ENCODE results near the gene HSPA12B.

HSPA12B gene

GRCh38 chr20:3696745-3697587 lies 35.5 kb upstream of the HSPA12B start:
- Mint-ChIP-seq H3K36me3 (ENCODE audit: insufficient read depth) (no peaks in the 10 kb centered on the region), H3K4me3 (no peak overlapping the region)
- no peak for DNase-seq (ENCODE audit: low spot score in 2 of 2)

GRCh38 chr20:3697588-3698305 lies 34.7 kb upstream of the HSPA12B start:
- Mint-ChIP-seq H3K4me3 (no peak overlapping the region), H3K9me3 (no peaks in the 10 kb centered on the region), H3K4me1 (no peaks in the 10 kb centered on the region), H3K27me3 (peaks cover 2% of the 10 kb centered on the region), H3K27ac (ENCODE audit: low read depth) (no peak overlapping the region), H3K36me3 (ENCODE audit: insufficient read depth) (no peaks in the 10 kb centered on the region)
- ATAC-seq (replicated peaks; ENCODE audit: extremely low read depth, poor library complexity, severe bottlenecking) (no peak), DNase-seq (ENCODE audit: low spot score in 2 of 2) (no peak)

More at GRCh38 chr20:3696745-3697587, 35.5 kb upstream of the HSPA12B start:
- H3K27ac Mint-ChIP-seq (ENCODE audit: low read depth) = no peak overlapping the region
- H3K27me3 Mint-ChIP-seq = no peaks in the 10 kb centered on the region
- no peaks in the 10 kb centered on the region for H3K4me1 Mint-ChIP-seq
- ATAC-seq (replicated peaks; ENCODE audit: extremely low read depth, poor library complexity, severe bottlenecking) = no peak
- H3K9me3 Mint-ChIP-seq = no peaks in the 10 kb centered on the region

- H3K4me1 Mint-ChIP-seq = no peaks in the 10 kb centered on the region
- H3K36me3 Mint-ChIP-seq (ENCODE audit: insufficient read depth) = no peaks in the 10 kb centered on the region
- peaks cover 10% of the 10 kb centered on the region for H3K27me3 Mint-ChIP-seq
- no peak overlapping the region for H3K27ac Mint-ChIP-seq (ENCODE audit: low read depth)
- no peak for DNase-seq (ENCODE audit: low spot score in 2 of 2)
- no peaks in the 10 kb centered on the region for H3K9me3 Mint-ChIP-seq
- no peak for ATAC-seq (replicated peaks; ENCODE audit: extremely low read depth, poor library complexity, severe bottlenecking)
- no peak overlapping the region for H3K4me3 Mint-ChIP-seq
Measured at GRCh38 chr20:3698591-3699001, 33.9 kb upstream of the HSPA12B start.

GRCh38 chr20:3699037-3699436 lies 33.4 kb upstream of the HSPA12B start:
- peaks cover 15% of the 10 kb centered on the region for H3K27me3 Mint-ChIP-seq
- H3K4me3 Mint-ChIP-seq = no peak overlapping the region
- H3K9me3 Mint-ChIP-seq = no peaks in the 10 kb centered on the region
- ATAC-seq (replicated peaks; ENCODE audit: extremely low read depth, poor library complexity, severe bottlenecking) (no peak), DNase-seq (ENCODE audit: low spot score in 2 of 2) (no peak)
- H3K36me3 Mint-ChIP-seq (ENCODE audit: insufficient read depth) = no peaks in the 10 kb centered on the region
- no peaks in the 10 kb centered on the region for H3K4me1 Mint-ChIP-seq
- H3K27ac Mint-ChIP-seq (ENCODE audit: low read depth) = no peak overlapping the region

- DNase-seq (ENCODE audit: low spot score in 2 of 2) (no peak), ATAC-seq (replicated peaks; ENCODE audit: extremely low read depth, poor library complexity, severe bottlenecking) (no peak)
- no peak overlapping the region for H3K27ac Mint-ChIP-seq (ENCODE audit: low read depth)
- peaks cover 28% of the 10 kb centered on the region for H3K27me3 Mint-ChIP-seq
- no peak overlapping the region for H3K4me3 Mint-ChIP-seq
- no peaks in the 10 kb centered on the region for H3K36me3 Mint-ChIP-seq (ENCODE audit: insufficient read depth)
- H3K4me1 Mint-ChIP-seq = no peaks in the 10 kb centered on the region
- no peaks in the 10 kb centered on the region for H3K9me3 Mint-ChIP-seq
Measured at GRCh38 chr20:3701061-3701998, 31.2 kb upstream of the HSPA12B start.

GRCh38 chr20:3702611-3703391 lies 29.7 kb upstream of the HSPA12B start:
- DNase-seq (ENCODE audit: low spot score in 2 of 2) = no peak
- no peaks in the 10 kb centered on the region for H3K9me3 Mint-ChIP-seq
- H3K4me3 Mint-ChIP-seq = no peak overlapping the region
- no peak for ATAC-seq (replicated peaks; ENCODE audit: extremely low read depth, poor library complexity, severe bottlenecking)
- H3K36me3 Mint-ChIP-seq (ENCODE audit: insufficient read depth) = no peaks in the 10 kb centered on the region
- no peak overlapping the region for H3K27ac Mint-ChIP-seq (ENCODE audit: low read depth)
- H3K27me3 Mint-ChIP-seq = peaks cover 28% of the 10 kb centered on the region
- no peaks in the 10 kb centered on the region for H3K4me1 Mint-ChIP-seq

GRCh38 chr20:3704087-3704486 lies 28.4 kb upstream of the HSPA12B start:
- no peak overlapping the region for H3K27ac Mint-ChIP-seq (ENCODE audit: low read depth)
- H3K4me3 Mint-ChIP-seq = no peak overlapping the region
- no peaks in the 10 kb centered on the region for H3K9me3 Mint-ChIP-seq
- no peaks in the 10 kb centered on the region for H3K36me3 Mint-ChIP-seq (ENCODE audit: insufficient read depth)
- DNase-seq (ENCODE audit: low spot score in 2 of 2) (no peak), ATAC-seq (replicated peaks; ENCODE audit: extremely low read depth, poor library complexity, severe bottlenecking) (no peak)
- H3K4me1 Mint-ChIP-seq = peaks cover 2% of the 10 kb centered on the region
- peaks cover 28% of the 10 kb centered on the region for H3K27me3 Mint-ChIP-seq

GRCh38 chr20:3705491-3705969 lies 27.0 kb upstream of the HSPA12B start:
- Mint-ChIP-seq H3K36me3 (ENCODE audit: insufficient read depth) (no peaks in the 10 kb centered on the region), H3K27me3 (peaks cover 28% of the 10 kb centered on the region), H3K4me3 (no peak overlapping the region), H3K27ac (ENCODE audit: low read depth) (no peak overlapping the region), H3K9me3 (no peaks in the 10 kb centered on the region), H3K4me1 (peaks cover 8% of the 10 kb centered on the region)
- DNase-seq (ENCODE audit: low spot score in 2 of 2) = no peak
- ATAC-seq (replicated peaks; ENCODE audit: extremely low read depth, poor library complexity, severe bottlenecking) = no peak

GRCh38 chr20:3705970-3706739 lies 26.3 kb upstream of the HSPA12B start:
- no peak for ATAC-seq (replicated peaks; ENCODE audit: extremely low read depth, poor library complexity, severe bottlenecking)
- Mint-ChIP-seq H3K27me3 (peaks cover 30% of the 10 kb centered on the region), H3K36me3 (ENCODE audit: insufficient read depth) (no peaks in the 10 kb centered on the region), H3K4me1 (peaks cover 8% of the 10 kb centered on the region), H3K27ac (ENCODE audit: low read depth) (no peak overlapping the region), H3K9me3 (no peaks in the 10 kb centered on the region), H3K4me3 (no peak overlapping the region)
- no peak for DNase-seq (ENCODE audit: low spot score in 2 of 2)

- no peak overlapping the region for H3K27ac Mint-ChIP-seq (ENCODE audit: low read depth)
- peaks cover 8% of the 10 kb centered on the region for H3K4me1 Mint-ChIP-seq
- H3K27me3 Mint-ChIP-seq = peaks cover 38% of the 10 kb centered on the region
- no peaks in the 10 kb centered on the region for H3K9me3 Mint-ChIP-seq
- no peak overlapping the region for H3K4me3 Mint-ChIP-seq
- DNase-seq (ENCODE audit: low spot score in 2 of 2) = no peak
- no peak for ATAC-seq (replicated peaks; ENCODE audit: extremely low read depth, poor library complexity, severe bottlenecking)
- peaks cover under 1% of the 10 kb centered on the region for H3K36me3 Mint-ChIP-seq (ENCODE audit: insufficient read depth)
Measured at GRCh38 chr20:3706774-3707507, 25.5 kb upstream of the HSPA12B start.

GRCh38 chr20:3707508-3707899 lies 25.0 kb upstream of the HSPA12B start:
- Mint-ChIP-seq H3K4me1 (peaks cover 8% of the 10 kb centered on the region), H3K27me3 (peaks cover 43% of the 10 kb centered on the region), H3K9me3 (no peaks in the 10 kb centered on the region), H3K4me3 (no peak overlapping the region), H3K36me3 (ENCODE audit: insufficient read depth) (peaks cover 2% of the 10 kb centered on the region), H3K27ac (ENCODE audit: low read depth) (no peak overlapping the region)
- ATAC-seq (replicated peaks; ENCODE audit: extremely low read depth, poor library complexity, severe bottlenecking) = no peak
- no peak for DNase-seq (ENCODE audit: low spot score in 2 of 2)

Data from central memory CD8-positive, alpha-beta T cell (primary cell).